Breast epithelium (tissue), 4 donors: ENCODE results near the gene HYDIN. TPM values are rescaled to one million over a fixed set of nuclear protein-coding genes. Genes with fewer than 3 reads are reported as not detected.

Experiments
- DNase-seq, 2 donors: peaks; one replicate each; pipeline ENCODE4 v3.0.0-alpha.2; 2019; ENCODE audit warnings: low spot score in 2 of 2
- H3K27ac ChIP-seq, 2 donors: fragments of 200-600 bp; sonication (generic) in 1 of 2; one replicate each; pipeline ENCODE4 v1.5.1; 2016 to 2019; ENCODE audit warnings: mild to moderate bottlenecking in 1 of 2
- H3K27me3 ChIP-seq, 2 donors: fragments of 200-600 bp; sonication (generic) in 1 of 2; one replicate each; pipeline versions ENCODE4 v1.5.1 to v1.6.0; 2017 to 2019; ENCODE audit warnings: control low read depth in 1 of 2, mild to moderate bottlenecking in 1 of 2
- H3K36me3 ChIP-seq: fragments of 200-600 bp; one replicate; pipeline ENCODE4 v1.5.1; 2019
- H3K4me1 ChIP-seq, 2 donors: fragments of 200-600 bp; sonication (generic); one replicate each; pipeline ENCODE4 v1.5.1; 2016 to 2019; ENCODE audit warnings: control low read depth in 1 of 2
- H3K4me3 ChIP-seq, 3 donors: fragments of 200-600 bp; sonication (generic); 1 replicate in 2 of 3; 2 replicates in 1 of 3; pipeline ENCODE4 v1.5.1; 2016 to 2019; ENCODE audit warnings: mild to moderate bottlenecking in 3 of 3, moderate library complexity in 2 of 3
- H3K9me3 ChIP-seq, 2 donors: fragments of 200-600 bp; sonication (generic) in 1 of 2; one replicate each; pipeline ENCODE4 v1.5.1; 2016 to 2019; ENCODE audit warnings: control low read depth in 1 of 2
- POLR2A ChIP-seq: fragments of 450-650 bp; IDR thresholded peaks from one replicate; pipeline ENCODE4 v1.6.1; 2016; ENCODE audit warnings: antibody characterized with exemption, mild to moderate bottlenecking, moderate library complexity
- POLR2AphosphoS5 ChIP-seq, 3 donors: sonication (generic); formaldehyde crosslinking; IDR thresholded peaks; one replicate each; pipeline ENCODE4 v1.6.1; 2017; ENCODE audit warnings: antibody characterized with exemption in 3 of 3
- intact Hi-C: fragments of 100-400 bp; cut with DNase I; formaldehyde crosslinking; loops from one replicate; pipeline ENCODE4 v1.15.1; 2023; ENCODE audit warnings: low total_unique reads
- total RNA-seq, 3 donors: library from RNA; depleted of rRNA; stranded (reverse); fragments of >200 nt; gene quantifications; one replicate each; pipeline ENCODE4 v1.1.0, GENCODE V29; 2016
- TF ChIP-seq, protein P1 (sequence below), 3 donors: fragments of 450-650 bp; IDR thresholded peaks; one replicate each; pipeline ENCODE4 v1.5.1; 2016 to 2017; ENCODE audit warnings: antibody characterized with exemption in 3 of 3, mild to moderate bottlenecking in 3 of 3, moderate library complexity in 3 of 3

Gene HYDIN
- total RNA-seq, 3 donors from 2014 or later = 0.96 to 9.4 (median 4.9) TPM

DNA sequence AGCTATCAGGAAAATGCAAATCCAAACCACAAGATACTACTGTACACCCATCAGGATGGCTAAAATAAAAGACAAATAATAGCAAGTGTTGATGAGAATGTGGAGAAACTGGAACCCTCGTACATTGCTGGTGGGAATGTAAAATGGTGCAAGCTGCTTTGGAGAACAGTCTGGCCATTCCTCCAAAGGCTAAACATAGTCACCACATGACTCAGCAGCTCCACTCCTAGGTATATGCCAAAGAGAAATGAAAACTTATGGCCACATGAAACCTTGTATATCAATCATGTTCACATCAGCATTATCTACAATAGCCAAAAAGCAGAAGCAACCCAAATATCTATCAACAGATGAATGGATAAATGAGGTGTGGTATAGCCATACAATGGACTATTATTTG is 458.0 kb downstream of the HYDIN start:
- TF ChIP-seq POLR2A (no peak), POLR2AphosphoS5 (IDR thresholded peaks at IDR 0.05) (no peak)
- Histone ChIP-seq H3K4me1 (no peaks in the 10 kb centered on the region), H3K9me3 (no peaks in the 10 kb centered on the region), H3K4me3 (no peak overlapping the region), H3K27me3 (no peaks in the 10 kb centered on the region), H3K36me3 (no peaks in the 10 kb centered on the region), H3K27ac (no peak overlapping the region)
- intact Hi-C loops = loop anchor here (5.0 kb wide), 1 partner anchor 90 kb away; no protein-coding TSS in a partner anchor
- DNase-seq = no peak

DNA sequence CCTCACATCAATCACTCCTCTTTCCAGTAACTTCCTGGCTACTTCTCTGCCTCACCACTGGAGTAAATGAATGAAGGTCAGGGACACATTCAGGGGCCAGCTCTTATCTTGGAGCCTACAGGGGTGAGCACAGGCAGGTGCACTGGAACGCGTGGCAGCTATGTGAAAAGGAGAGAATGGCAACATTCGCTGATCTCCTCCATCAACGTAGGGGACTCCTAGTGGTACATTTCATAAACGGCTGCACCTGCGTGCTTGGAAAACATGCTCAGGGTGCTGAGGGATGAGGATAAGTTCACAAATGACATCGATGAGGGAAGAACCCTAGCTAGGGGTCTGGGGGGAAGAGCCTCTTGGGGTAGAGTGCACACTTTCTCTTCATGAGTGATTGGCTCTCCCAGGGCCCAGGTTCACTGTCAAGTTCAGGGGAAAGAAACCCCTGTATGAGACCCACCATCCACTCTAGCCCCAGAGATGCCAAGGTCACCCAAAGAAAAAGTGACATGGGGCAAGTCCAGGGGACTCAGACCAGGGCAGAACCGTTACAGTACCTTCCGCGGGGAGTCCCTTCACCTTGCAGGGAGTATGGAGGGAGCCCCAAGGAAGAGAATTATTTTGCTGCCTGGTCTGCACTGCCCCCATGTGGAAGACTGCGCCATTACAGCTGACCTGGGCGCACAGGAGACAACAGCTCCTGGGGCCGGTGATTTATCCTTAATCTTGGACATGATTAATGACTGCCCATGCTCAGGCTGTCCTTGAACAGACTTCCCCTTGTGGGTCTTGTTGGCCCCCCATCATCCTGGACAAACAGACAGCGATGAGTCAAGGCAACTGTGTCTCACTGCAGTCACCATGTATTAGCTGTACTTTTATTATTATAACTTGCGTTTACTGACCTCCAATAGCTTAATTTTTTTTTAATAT is 459.6 kb downstream of the HYDIN start:
- H3K27me3 ChIP-seq = no peaks in the 10 kb centered on the region
- intact Hi-C loops = loop anchor here (5.0 kb wide), 1 partner anchor 89 kb away; no protein-coding TSS in a partner anchor
- H3K27ac ChIP-seq = no peak overlapping the region
- TF ChIP-seq, protein P1, sequence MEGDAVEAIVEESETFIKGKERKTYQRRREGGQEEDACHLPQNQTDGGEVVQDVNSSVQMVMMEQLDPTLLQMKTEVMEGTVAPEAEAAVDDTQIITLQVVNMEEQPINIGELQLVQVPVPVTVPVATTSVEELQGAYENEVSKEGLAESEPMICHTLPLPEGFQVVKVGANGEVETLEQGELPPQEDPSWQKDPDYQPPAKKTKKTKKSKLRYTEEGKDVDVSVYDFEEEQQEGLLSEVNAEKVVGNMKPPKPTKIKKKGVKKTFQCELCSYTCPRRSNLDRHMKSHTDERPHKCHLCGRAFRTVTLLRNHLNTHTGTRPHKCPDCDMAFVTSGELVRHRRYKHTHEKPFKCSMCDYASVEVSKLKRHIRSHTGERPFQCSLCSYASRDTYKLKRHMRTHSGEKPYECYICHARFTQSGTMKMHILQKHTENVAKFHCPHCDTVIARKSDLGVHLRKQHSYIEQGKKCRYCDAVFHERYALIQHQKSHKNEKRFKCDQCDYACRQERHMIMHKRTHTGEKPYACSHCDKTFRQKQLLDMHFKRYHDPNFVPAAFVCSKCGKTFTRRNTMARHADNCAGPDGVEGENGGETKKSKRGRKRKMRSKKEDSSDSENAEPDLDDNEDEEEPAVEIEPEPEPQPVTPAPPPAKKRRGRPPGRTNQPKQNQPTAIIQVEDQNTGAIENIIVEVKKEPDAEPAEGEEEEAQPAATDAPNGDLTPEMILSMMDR (IDR thresholded peaks at IDR 0.05) = peak; percentile 83 to 96 (median 93)
- TF ChIP-seq POLR2A = no peak
- peak in 1 of 3 donors; percentile 15 for TF ChIP-seq POLR2AphosphoS5 (IDR thresholded peaks at IDR 0.05)
- H3K4me3 ChIP-seq = no peak overlapping the region
- H3K4me1 ChIP-seq = no peaks in the 10 kb centered on the region
- no peaks in the 10 kb centered on the region for H3K36me3 ChIP-seq
- peak; percentile 56 to 66 for DNase-seq
- H3K9me3 ChIP-seq = no peaks in the 10 kb centered on the region

DNA sequence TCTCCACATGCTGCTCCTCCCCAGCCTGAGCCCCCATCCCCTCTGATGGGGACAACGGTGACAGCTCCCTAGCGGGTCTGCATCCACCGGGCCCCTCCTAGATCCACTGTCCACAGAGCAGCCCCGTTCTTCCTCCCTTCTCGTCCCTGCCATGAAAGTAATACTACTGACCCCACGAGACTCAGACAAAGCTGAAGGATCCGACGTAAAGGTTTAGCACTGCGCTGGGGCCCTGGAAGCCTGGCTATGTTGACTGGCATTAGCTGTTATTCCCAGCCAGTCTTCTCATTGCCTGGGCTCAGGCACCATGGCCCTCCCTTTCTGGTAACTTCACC is 460.3 kb downstream of the HYDIN start:
- Histone ChIP-seq H3K4me1 (no peaks in the 10 kb centered on the region), H3K4me3 (no peak overlapping the region), H3K27me3 (no peaks in the 10 kb centered on the region), H3K36me3 (no peaks in the 10 kb centered on the region), H3K9me3 (no peaks in the 10 kb centered on the region), H3K27ac (peak overlapping the region in 1 of 2 donors; percentile 0)
- no peak for DNase-seq
- TF ChIP-seq POLR2AphosphoS5 (IDR thresholded peaks at IDR 0.05) (no peak), POLR2A (no peak)
- TF ChIP-seq, protein P1 (IDR thresholded peaks at IDR 0.05) = no peak
- intact Hi-C loops = loop anchor here (5.0 kb wide), 1 partner anchor 88 kb away; no protein-coding TSS in a partner anchor

DNA sequence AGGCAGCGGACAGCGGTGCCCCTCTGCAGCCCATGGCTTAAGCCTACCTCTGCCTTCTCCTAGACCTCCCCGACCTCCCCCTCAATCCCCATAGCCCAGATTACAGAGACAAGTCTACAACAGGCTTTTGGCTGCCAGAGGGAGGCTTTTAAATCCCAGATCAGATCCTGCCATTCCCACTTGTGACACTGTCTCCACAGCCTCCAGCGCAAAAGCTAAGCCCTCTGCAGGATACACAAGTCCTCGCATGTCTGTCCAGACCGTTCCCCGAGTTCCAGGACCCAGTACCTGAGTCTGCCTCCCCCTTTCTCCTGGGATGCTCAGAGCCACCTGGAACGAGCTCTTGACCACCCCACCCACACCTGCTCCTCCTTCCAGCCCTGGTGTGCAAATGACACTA is 460.8 kb downstream of the HYDIN start:
- Histone ChIP-seq H3K27me3 (no peaks in the 10 kb centered on the region), H3K4me3 (no peak overlapping the region), H3K9me3 (no peaks in the 10 kb centered on the region), H3K36me3 (no peaks in the 10 kb centered on the region), H3K27ac (peak overlapping the region in 1 of 2 donors; percentile 0), H3K4me1 (no peaks in the 10 kb centered on the region)
- no peak for DNase-seq
- TF ChIP-seq POLR2AphosphoS5 (IDR thresholded peaks at IDR 0.05) (no peak), POLR2A (no peak)
- TF ChIP-seq, protein P1 (IDR thresholded peaks at IDR 0.05) = no peak
- intact Hi-C loops = loop anchor here (5.0 kb wide), 1 partner anchor 87 kb away; no protein-coding TSS in a partner anchor

DNA sequence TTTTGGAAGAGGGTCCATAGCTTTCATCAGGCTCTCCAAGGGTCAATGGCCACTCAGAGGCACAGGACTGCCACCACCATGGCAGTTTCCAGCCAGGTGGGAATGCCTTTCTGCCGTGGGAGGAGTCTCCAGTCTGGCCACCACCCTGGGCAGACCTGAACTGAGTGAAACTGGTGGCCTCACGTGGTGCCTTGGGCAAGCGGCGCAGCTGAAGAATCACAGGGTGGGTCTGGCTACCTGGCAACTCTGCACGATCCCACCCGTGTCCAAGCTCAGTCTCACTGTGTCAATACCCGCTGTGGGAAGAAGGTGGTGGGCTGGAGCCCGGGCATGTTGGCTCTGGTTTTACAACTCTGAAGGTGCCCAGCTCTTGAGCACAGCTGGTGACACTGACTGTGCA is 461.4 kb downstream of the HYDIN start:
- Histone ChIP-seq H3K4me3 (no peak overlapping the region), H3K27ac (peak overlapping the region in 1 of 2 donors; percentile 19), H3K9me3 (no peaks in the 10 kb centered on the region), H3K4me1 (no peaks in the 10 kb centered on the region), H3K27me3 (no peaks in the 10 kb centered on the region), H3K36me3 (no peaks in the 10 kb centered on the region)
- TF ChIP-seq POLR2AphosphoS5 (IDR thresholded peaks at IDR 0.05) = no peak
- intact Hi-C loops = no loop called here
- DNase-seq = no peak

DNA sequence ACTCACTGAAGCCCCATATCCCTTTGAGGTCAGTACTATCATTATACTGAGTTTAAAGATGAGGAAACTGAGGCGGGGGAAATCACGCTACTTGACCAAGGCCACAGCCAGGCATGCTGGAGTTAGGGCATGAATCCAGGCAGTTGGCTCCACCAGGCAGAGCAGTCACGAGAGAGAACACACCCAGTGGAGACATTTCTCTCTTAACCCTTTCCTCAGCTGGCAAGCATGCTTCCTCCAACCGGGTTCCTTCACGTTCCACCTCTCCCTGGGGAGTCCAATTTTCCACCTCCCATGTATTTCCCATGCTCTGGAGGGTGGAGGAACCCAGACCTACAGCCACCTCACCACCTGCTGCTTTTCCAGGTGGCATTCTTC is 462.3 kb downstream of the HYDIN start:
- intact Hi-C loops = no loop called here
- H3K4me1 ChIP-seq = no peaks in the 10 kb centered on the region
- H3K9me3 ChIP-seq = no peaks in the 10 kb centered on the region
- H3K27ac ChIP-seq = no peak overlapping the region
- TF ChIP-seq POLR2AphosphoS5 (IDR thresholded peaks at IDR 0.05) (no peak), POLR2A (no peak)
- TF ChIP-seq, protein P1 (IDR thresholded peaks at IDR 0.05) = no peak
- no peaks in the 10 kb centered on the region for H3K36me3 ChIP-seq
- H3K27me3 ChIP-seq = no peaks in the 10 kb centered on the region
- no peak overlapping the region for H3K4me3 ChIP-seq
- DNase-seq = no peak
